MM.1S (cell line): ENCODE results near the gene SMCO1.
"Not testable (repeated sequence)": the region's sequence is repeated elsewhere in the genome, so short reads cannot be mapped to it uniquely, and the experiment has no call there.

Experiments used
- EZH2 ChIP-seq: fragments of 300-600 bp; sonication (generic); optimal IDR thresholded peaks from 2 replicates; pipeline ENCODE3; 2017; ENCODE audit warnings: low read depth, mild to moderate bottlenecking, antibody characterized with exemption, low read length, mixed read lengths
- TF ChIP-seq, protein P1 (sequence below): fragments of 300-600 bp; sonication (generic); IDR thresholded peaks from 2 replicates; pipeline ENCODE4 v1.5.1; 2016; ENCODE audit warnings: antibody characterized with exemption, low read length, mixed read lengths

DNA sequence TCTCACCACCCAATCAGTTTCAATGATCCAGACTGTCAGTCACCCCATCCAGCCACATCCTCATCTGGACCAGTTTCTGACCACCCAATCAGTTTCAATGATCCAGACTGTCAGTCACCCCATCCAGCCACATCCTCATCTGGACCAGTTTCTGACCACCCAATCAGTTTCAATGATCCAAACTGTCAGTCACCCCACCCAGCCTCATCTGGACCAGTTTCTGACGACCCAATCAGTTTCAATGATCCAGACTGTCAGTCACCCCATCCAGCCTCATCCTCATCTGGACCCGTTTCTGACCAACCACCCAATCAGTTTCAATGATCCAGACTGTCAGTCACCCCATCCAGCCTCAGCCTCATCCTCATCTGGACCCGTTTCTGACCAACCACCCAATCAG is 45.0 kb downstream of the SMCO1 start:
- not testable (repeated sequence) for TF ChIP-seq EZH2
- TF ChIP-seq, protein P1, sequence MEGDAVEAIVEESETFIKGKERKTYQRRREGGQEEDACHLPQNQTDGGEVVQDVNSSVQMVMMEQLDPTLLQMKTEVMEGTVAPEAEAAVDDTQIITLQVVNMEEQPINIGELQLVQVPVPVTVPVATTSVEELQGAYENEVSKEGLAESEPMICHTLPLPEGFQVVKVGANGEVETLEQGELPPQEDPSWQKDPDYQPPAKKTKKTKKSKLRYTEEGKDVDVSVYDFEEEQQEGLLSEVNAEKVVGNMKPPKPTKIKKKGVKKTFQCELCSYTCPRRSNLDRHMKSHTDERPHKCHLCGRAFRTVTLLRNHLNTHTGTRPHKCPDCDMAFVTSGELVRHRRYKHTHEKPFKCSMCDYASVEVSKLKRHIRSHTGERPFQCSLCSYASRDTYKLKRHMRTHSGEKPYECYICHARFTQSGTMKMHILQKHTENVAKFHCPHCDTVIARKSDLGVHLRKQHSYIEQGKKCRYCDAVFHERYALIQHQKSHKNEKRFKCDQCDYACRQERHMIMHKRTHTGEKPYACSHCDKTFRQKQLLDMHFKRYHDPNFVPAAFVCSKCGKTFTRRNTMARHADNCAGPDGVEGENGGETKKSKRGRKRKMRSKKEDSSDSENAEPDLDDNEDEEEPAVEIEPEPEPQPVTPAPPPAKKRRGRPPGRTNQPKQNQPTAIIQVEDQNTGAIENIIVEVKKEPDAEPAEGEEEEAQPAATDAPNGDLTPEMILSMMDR, result not testable (repeated sequence)
